ENCODE results near the gene ACMSD. TPM values are rescaled to one million over a fixed set of nuclear protein-coding genes. Genes with fewer than 3 reads are reported as not detected.

Gene ACMSD
- not detected for total RNA-seq

GRCh38 chr2:134838143-134838620 is at the start of gene ACMSD:
Gene ACMSD (plus strand): TSS chr2:134838616. CDS start chr2:134838683, 67 bp downstream.
- Histone ChIP-seq H3K36me3 (no peaks in the 10 kb centered on the region), H3K4me1 (no peaks in the 10 kb centered on the region), H3K9me3 (no peaks in the 10 kb centered on the region), H3K27me3 (no peaks in the 10 kb centered on the region), H3K9ac (ENCODE audit: low read depth in 2 of 2, low read length in 2 of 2) (no peak within 1 kb of the TSS), H3K27ac (no peak within 1 kb of the TSS), H3K4me3 (no peak within 1 kb of the TSS)
- TF ChIP-seq CTCF (IDR thresholded peaks at IDR 0.05) = no peak
- intact Hi-C loops (cut with DNase I) = no loop called here
- DNase-seq = no peak

- H3K4me1 ChIP-seq = no peaks in the 10 kb centered on the region
- no peaks in the 10 kb centered on the region for H3K36me3 ChIP-seq
- H3K27ac ChIP-seq = no peak overlapping the region
- no peak overlapping the region for H3K9ac ChIP-seq (ENCODE audit: low read depth in 2 of 2, low read length in 2 of 2)
- intact Hi-C loops (cut with DNase I) = no loop called here
- H3K27me3 ChIP-seq = no peaks in the 10 kb centered on the region
- no peak for TF ChIP-seq CTCF (IDR thresholded peaks at IDR 0.05)
- DNase-seq = no peak
- no peaks in the 10 kb centered on the region for H3K9me3 ChIP-seq
- H3K4me3 ChIP-seq = no peak overlapping the region
Observed at GRCh38 chr2:134790487-134790886, 47.9 kb upstream of the ACMSD start.

- no peaks in the 10 kb centered on the region for H3K9me3 ChIP-seq
Observed at GRCh38 chr2:134791616-134792015, 46.8 kb upstream of the ACMSD start.

GRCh38 chr2:134792186-134792585 is 46.2 kb upstream of the ACMSD start:
- intact Hi-C loops (cut with DNase I) = no loop called here

More at GRCh38 chr2:134791616-134792015, 46.8 kb upstream of the ACMSD start:
- Histone ChIP-seq H3K27ac (no peak overlapping the region), H3K36me3 (no peaks in the 10 kb centered on the region), H3K9ac (ENCODE audit: low read depth in 2 of 2, low read length in 2 of 2) (no peak overlapping the region), H3K4me3 (no peak overlapping the region), H3K4me1 (no peaks in the 10 kb centered on the region), H3K27me3 (no peaks in the 10 kb centered on the region)
- no peak for TF ChIP-seq CTCF (IDR thresholded peaks at IDR 0.05)
- intact Hi-C loops (cut with DNase I) = no loop called here
- DNase-seq = no peak

GRCh38 chr2:134795765-134796164 is 42.7 kb upstream of the ACMSD start:
- no peak overlapping the region for H3K9ac ChIP-seq (ENCODE audit: low read depth in 2 of 2, low read length in 2 of 2)

More at GRCh38 chr2:134792186-134792585, 46.2 kb upstream of the ACMSD start:
- H3K27me3 ChIP-seq = no peaks in the 10 kb centered on the region
- H3K4me3 ChIP-seq = no peak overlapping the region
- H3K36me3 ChIP-seq = no peaks in the 10 kb centered on the region
- H3K4me1 ChIP-seq = no peaks in the 10 kb centered on the region
- H3K9me3 ChIP-seq = no peaks in the 10 kb centered on the region
- H3K27ac ChIP-seq = no peak overlapping the region
- DNase-seq = no peak
- no peak overlapping the region for H3K9ac ChIP-seq (ENCODE audit: low read depth in 2 of 2, low read length in 2 of 2)
- TF ChIP-seq CTCF (IDR thresholded peaks at IDR 0.05) = no peak

More at GRCh38 chr2:134795765-134796164, 42.7 kb upstream of the ACMSD start:
- Histone ChIP-seq H3K4me1 (no peaks in the 10 kb centered on the region), H3K4me3 (no peak overlapping the region), H3K36me3 (no peaks in the 10 kb centered on the region), H3K27me3 (no peaks in the 10 kb centered on the region), H3K9me3 (no peaks in the 10 kb centered on the region), H3K27ac (no peak overlapping the region)
- no peak for DNase-seq
- no peak for TF ChIP-seq CTCF (IDR thresholded peaks at IDR 0.05)
- intact Hi-C loops (cut with DNase I) = no loop called here
